Natural killer cell (primary cell): ENCODE data around the gene OR10J4. TPM values are rescaled to one million over a fixed set of nuclear protein-coding genes. Genes with fewer than 3 reads are reported as not detected.

Experiments
- ATAC-seq, 3 donors: fragments of 150-1000 bp in 2 of 3; fragments of 200-7000 bp in 1 of 3; cut with Tn5 transposase; 1 replicate in 1 of 3; 2 replicates in 2 of 3; pipeline ENCODE4 v1.10.0; 2021; ENCODE audit warnings: mild to moderate bottlenecking in 2 of 3, moderate library complexity in 2 of 3
- DNase-seq, 2 donors: peaks; one replicate each; pipeline versions ENCODE4 v3.0.0 to v3.0.0-alpha.2; 2013 to 2021; ENCODE audit warnings: mixed read lengths in 1 of 2
- H3K27ac ChIP-seq: one replicate; pipeline ENCODE4 v1.5.1; 2013; ENCODE audit warnings: mild to moderate bottlenecking, low read length
- H3K27me3 ChIP-seq: one replicate; pipeline ENCODE4 v1.6.1; 2013; ENCODE audit warnings: low read length; ENCODE audit not compliant: control insufficient read depth, insufficient read depth
- H3K36me3 ChIP-seq: one replicate; pipeline ENCODE4 v1.6.1; 2013; ENCODE audit warnings: low read length; ENCODE audit not compliant: control insufficient read depth, insufficient read depth
- H3K4me1 ChIP-seq: one replicate; pipeline ENCODE4 v1.6.1; 2013; ENCODE audit warnings: low read length; ENCODE audit not compliant: control insufficient read depth, insufficient read depth
- H3K4me3 ChIP-seq: one replicate; pipeline ENCODE4 v1.5.1; 2013; ENCODE audit warnings: low read length
- H3K9me3 ChIP-seq: one replicate; pipeline ENCODE4 v1.6.1; 2013; ENCODE audit warnings: low read length; ENCODE audit not compliant: control insufficient read depth, insufficient read depth
- H3K27ac Mint-ChIP-seq, 2 donors: one replicate each; pipeline ENCODE4 v1.8.0; 2022; ENCODE audit warnings: mild to moderate bottlenecking in 2 of 2, mixed read lengths in 2 of 2, moderate library complexity in 1 of 2
- H3K27me3 Mint-ChIP-seq, 2 donors: one replicate each; pipeline ENCODE4 v1.8.0; 2022; ENCODE audit warnings: low read depth in 2 of 2, mixed read lengths in 2 of 2
- H3K36me3 Mint-ChIP-seq: one replicate; pipeline ENCODE4 v1.8.0; 2022; ENCODE audit warnings: mixed read lengths
- H3K4me1 Mint-ChIP-seq, 2 donors: one replicate each; pipeline ENCODE4 v1.8.0; 2022; ENCODE audit warnings: mixed read lengths in 2 of 2
- H3K4me3 Mint-ChIP-seq: one replicate; pipeline ENCODE4 v1.8.0; 2022; ENCODE audit warnings: mild to moderate bottlenecking, moderate library complexity, mixed read lengths
- H3K9me3 Mint-ChIP-seq, 2 donors: one replicate each; pipeline ENCODE4 v1.8.0; 2022; ENCODE audit warnings: mixed read lengths in 2 of 2
- CTCF ChIP-seq: fragments of 200-600 bp; IDR thresholded peaks from one replicate; pipeline ENCODE4 v1.8.0; 2022; ENCODE audit warnings: antibody characterized with exemption
- WGBS: methylation state at CpG from one replicate; pipeline ENCODE4 v1.1.7; 2013; ENCODE audit warnings: missing lambda C conversion rate; ENCODE audit not compliant: insufficient coverage; 5-methylcytosine and 5-hydroxymethylcytosine counted together
- intact Hi-C: fragments of 100-400 bp; cut with micrococcal nuclease; formaldehyde crosslinking; loops from one replicate; pipeline ENCODE4 v1.14.2; 2022
- total RNA-seq, 4 donors: library from RNA; stranded (reverse); fragments of 120-200 nt in 1 of 4; gene quantifications; one replicate each; pipeline versions ENCODE4 v1.2.3 to v1.2.4, GENCODE V29; 2013 to 2022

Gene OR10J4
- not detected for total RNA-seq
- not detected for total RNA-seq (2013)

DNA sequence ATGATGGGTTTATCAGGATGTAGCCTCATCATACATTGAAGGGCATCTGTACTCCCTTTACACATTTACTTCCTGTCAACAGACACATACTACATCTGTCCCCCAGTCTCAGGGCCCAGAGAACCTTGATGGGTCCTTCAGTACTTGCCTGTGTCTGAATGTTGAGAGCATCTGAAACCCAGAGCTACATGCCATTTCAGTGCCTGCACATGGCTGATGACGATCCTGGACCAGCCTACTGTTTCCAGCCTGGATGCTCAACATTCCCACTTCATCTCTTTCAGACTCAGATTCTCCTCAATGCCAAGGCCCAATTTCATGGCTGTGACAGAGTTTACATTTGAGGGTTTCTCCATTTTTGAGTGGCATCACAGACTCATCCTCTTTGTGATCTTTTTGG lies at the start of gene OR10J4:
Gene OR10J4 (plus strand): TSS at position 301 of the 400 bp plus-strand sequence.
- intact Hi-C loops, result no loop called here
- no peak for TF ChIP-seq CTCF
- Mint-ChIP-seq H3K4me3 (no peak within 1 kb of the TSS), H3K9me3 (no peaks in the 10 kb centered on the region), H3K36me3 (no peaks in the 10 kb centered on the region), H3K27ac (no peak within 1 kb of the TSS), H3K4me1 (no peaks in the 10 kb centered on the region), H3K27me3 (peaks cover 14 to 20% of the 10 kb centered on the region in 2 donors)
- Histone ChIP-seq H3K27me3 (no peaks in the 10 kb centered on the region), H3K4me1 (no peaks in the 10 kb centered on the region), H3K36me3 (no peaks in the 10 kb centered on the region), H3K4me3 (no peak within 1 kb of the TSS), H3K9me3 (no peaks in the 10 kb centered on the region), H3K27ac (no peak within 1 kb of the TSS)
- no peak for ATAC-seq
- DNase-seq, result no peak
- 95% methylated on average over 1 of the region's 1 CpG for WGBS

DNA sequence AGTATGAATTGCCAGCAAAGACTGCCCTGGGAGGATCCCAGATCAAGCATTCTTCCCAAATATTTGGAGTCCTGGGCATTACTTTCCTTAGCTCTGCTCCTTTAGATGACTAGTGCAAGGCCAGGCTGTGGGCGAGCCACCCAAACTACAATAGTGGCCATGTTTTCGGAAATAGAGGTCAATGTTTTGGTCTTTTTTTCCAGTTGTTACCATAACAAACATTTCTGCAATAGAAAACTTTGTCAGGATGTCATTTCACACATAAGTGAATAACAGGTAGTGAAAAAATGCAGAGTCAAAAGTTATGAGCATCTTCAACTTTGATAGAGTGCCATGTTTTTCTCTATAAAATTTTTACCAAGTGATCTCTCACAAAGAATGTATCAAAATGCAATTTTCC lies 25.2 kb upstream of the OR10J4 start:
- Histone ChIP-seq H3K9me3 (no peaks in the 10 kb centered on the region), H3K36me3 (no peaks in the 10 kb centered on the region), H3K4me3 (no peak overlapping the region), H3K27ac (no peak overlapping the region), H3K27me3 (no peaks in the 10 kb centered on the region), H3K4me1 (no peaks in the 10 kb centered on the region)
- H3K9me3 Mint-ChIP-seq, result peaks cover 0 to 2% of the 10 kb centered on the region in 2 donors
- no peaks in the 10 kb centered on the region for H3K36me3 Mint-ChIP-seq
- WGBS, result 100% methylated on average over 2 of the region's 2 CpGs
- no peak overlapping the region for H3K4me3 Mint-ChIP-seq
- no peak for ATAC-seq
- no peaks in the 10 kb centered on the region for H3K4me1 Mint-ChIP-seq
- peaks cover 7 to 38% of the 10 kb centered on the region in 2 donors for H3K27me3 Mint-ChIP-seq
- intact Hi-C loops, result no loop called here
- no peak for TF ChIP-seq CTCF
- no peak for DNase-seq
- no peak overlapping the region for H3K27ac Mint-ChIP-seq

DNA sequence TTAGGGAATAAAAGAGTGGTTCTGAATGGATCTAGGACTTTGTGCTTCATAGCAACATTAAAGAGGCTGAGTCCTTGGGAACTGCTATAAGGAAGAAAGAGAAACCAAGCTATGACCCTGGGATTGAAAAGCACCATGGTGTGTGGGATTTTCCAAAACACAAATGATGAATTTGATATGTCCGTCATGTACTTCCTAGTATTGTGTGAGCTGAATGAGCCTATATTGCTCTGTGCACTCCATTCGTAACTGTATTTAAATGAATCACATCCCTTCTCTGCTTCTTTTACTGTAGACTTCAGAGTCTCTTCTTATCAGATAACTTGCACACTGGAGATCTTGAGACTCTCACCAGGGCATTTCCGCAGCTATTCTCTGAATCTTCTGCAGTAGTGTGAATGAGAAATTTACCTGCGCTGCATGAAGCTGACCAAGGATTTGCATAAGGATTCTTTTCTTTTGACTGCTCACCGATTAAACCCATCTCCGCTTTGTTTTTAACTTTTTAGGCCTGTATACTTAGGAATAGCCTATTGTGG lies 23.1 kb upstream of the OR10J4 start:
- Mint-ChIP-seq H3K36me3 (no peaks in the 10 kb centered on the region), H3K4me3 (no peak overlapping the region), H3K9me3 (peaks cover 0 to 2% of the 10 kb centered on the region in 2 donors), H3K27ac (no peak overlapping the region), H3K27me3 (peaks cover 7 to 22% of the 10 kb centered on the region in 2 donors), H3K4me1 (no peaks in the 10 kb centered on the region)
- no peaks in the 10 kb centered on the region for H3K27me3 ChIP-seq
- intact Hi-C loops, result no loop called here
- DNase-seq (no peak), ATAC-seq (no peak)
- no peaks in the 10 kb centered on the region for H3K36me3 ChIP-seq
- TF ChIP-seq CTCF, result no peak
- no peaks in the 10 kb centered on the region for H3K4me1 ChIP-seq
- H3K9me3 ChIP-seq, result no peaks in the 10 kb centered on the region
- no peak overlapping the region for H3K4me3 ChIP-seq
- H3K27ac ChIP-seq, result no peak overlapping the region
- 86% methylated on average over 6 of the region's 6 CpGs for WGBS

DNA sequence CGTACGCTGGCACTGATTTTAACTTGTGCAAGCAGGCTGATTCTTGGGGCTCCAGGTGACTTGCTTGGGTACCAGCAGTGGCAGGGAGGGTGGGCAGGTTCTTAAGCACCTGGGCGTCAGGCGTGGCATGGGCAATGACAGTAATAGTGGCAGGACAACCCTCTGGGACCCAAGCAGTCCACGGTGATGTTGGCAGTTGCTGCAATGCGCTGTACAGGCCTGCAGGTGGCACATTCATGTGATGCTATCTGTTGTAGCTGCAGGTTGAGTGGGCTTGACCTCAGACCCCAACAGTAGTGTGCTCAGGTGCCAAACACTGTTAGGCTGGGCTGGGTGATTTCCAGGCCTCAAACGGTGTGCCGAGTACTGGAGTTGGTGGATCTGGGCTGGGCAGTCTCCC lies 10.2 kb upstream of the OR10J4 start:
- Histone ChIP-seq H3K4me3 (no peak overlapping the region), H3K4me1 (no peaks in the 10 kb centered on the region), H3K27me3 (no peaks in the 10 kb centered on the region), H3K9me3 (peaks cover 15% of the 10 kb centered on the region), H3K27ac (no peak overlapping the region), H3K36me3 (no peaks in the 10 kb centered on the region)
- Mint-ChIP-seq H3K9me3 (peaks cover 8 to 10% of the 10 kb centered on the region in 2 donors), H3K27ac (no peak overlapping the region), H3K36me3 (peaks cover 25% of the 10 kb centered on the region), H3K27me3 (peaks cover 10 to 30% of the 10 kb centered on the region in 2 donors), H3K4me1 (no peaks in the 10 kb centered on the region), H3K4me3 (no peak overlapping the region)
- intact Hi-C loops, result loop anchor here (10.0 kb wide), 1 partner anchor 463 kb away; no protein-coding TSS in a partner anchor
- DNase-seq (no peak), ATAC-seq (no peak)
- 87% methylated on average over 8 of the region's 8 CpGs for WGBS
- TF ChIP-seq CTCF, result no peak
